ENCODE measurements around the gene SLC6A18.
A peak's percentile ranks its signal among the peaks of the same experiment; 100 is the strongest.
"Not testable (repeated sequence)": the region's sequence is repeated elsewhere in the genome, so short reads cannot be mapped to it uniquely, and the experiment has no call there.

SLC6A18 gene

GRCh38 chr5:1288439-1289335 lies 63.5 kb downstream of the SLC6A18 start:
- Histone ChIP-seq H2AFZ (ENCODE audit: low read depth, low read length, severe bottlenecking) (no peak overlapping the region), H4K20me1 (ENCODE audit: low read depth, low read length) (no peaks in the 10 kb centered on the region), H3K79me2 (ENCODE audit: insufficient read depth, low read length) (peaks cover 73% of the 10 kb centered on the region), H3K36me3 (ENCODE audit: low read length) (peaks cover 13% of the 10 kb centered on the region; the same call in 1 of the 2 replicates), H3K9ac (ENCODE audit: low read length) (no peak overlapping the region), H3K27ac (ENCODE audit: low read depth, low read length) (no peak overlapping the region), H3K4me2 (ENCODE audit: low read depth, low read length, poor library complexity, severe bottlenecking) (no peak overlapping the region), H3K4me3 (ENCODE audit: insufficient read depth, low read length, poor library complexity, severe bottlenecking) (no peak overlapping the region), H3F3A (ENCODE audit: insufficient read depth) (peaks cover 13% of the 10 kb centered on the region), H3K27me3 (ENCODE audit: low read length) (no peaks in the 10 kb centered on the region), H3K9me2 (replicated peaks; ENCODE audit: insufficient read depth, low read length) (no peaks in the 10 kb centered on the region), H3K9me3 (ENCODE audit: insufficient read depth, low read length) (no peaks in the 10 kb centered on the region)
- TF ChIP-seq CTCF (IDR thresholded peaks at IDR 0.05; ENCODE audit: insufficient read depth, low read length, poor library complexity, severe bottlenecking) (no peak), EZH2phosphoT487 (conservative IDR thresholded peaks at IDR 0.05; ENCODE audit: low read length) (no peak)

- H3K9ac ChIP-seq (ENCODE audit: low read length); H2AFZ ChIP-seq (ENCODE audit: low read depth, low read length, severe bottlenecking); H3K4me2 ChIP-seq (ENCODE audit: low read depth, low read length, poor library complexity, severe bottlenecking); H3K9me2 ChIP-seq (replicated peaks; ENCODE audit: insufficient read depth, low read length); H3K27me3 ChIP-seq (ENCODE audit: low read length); H3K4me3 ChIP-seq (ENCODE audit: insufficient read depth, low read length, poor library complexity, severe bottlenecking); H3K9me3 ChIP-seq (ENCODE audit: insufficient read depth, low read length); H3K27ac ChIP-seq (ENCODE audit: low read depth, low read length); H4K20me1 ChIP-seq (ENCODE audit: low read depth, low read length): not testable (repeated sequence)
- Histone ChIP-seq H3K79me2 (ENCODE audit: insufficient read depth, low read length) (peaks cover 74% of the 10 kb centered on the region), H3K36me3 (ENCODE audit: low read length) (peaks cover 13% of the 10 kb centered on the region; the same call in 1 of the 2 replicates), H3F3A (ENCODE audit: insufficient read depth) (peaks cover 13% of the 10 kb centered on the region)
Observed at GRCh38 chr5:1289559-1289958, 64.4 kb downstream of the SLC6A18 start.

- not testable (repeated sequence) for H3K4me3 ChIP-seq (ENCODE audit: insufficient read depth, low read length, poor library complexity, severe bottlenecking); H2AFZ ChIP-seq (ENCODE audit: low read depth, low read length, severe bottlenecking); H3K27me3 ChIP-seq (ENCODE audit: low read length); H3K4me2 ChIP-seq (ENCODE audit: low read depth, low read length, poor library complexity, severe bottlenecking); H3K27ac ChIP-seq (ENCODE audit: low read depth, low read length); H4K20me1 ChIP-seq (ENCODE audit: low read depth, low read length); H3K9ac ChIP-seq (ENCODE audit: low read length); H3K9me2 ChIP-seq (replicated peaks; ENCODE audit: insufficient read depth, low read length); H3K9me3 ChIP-seq (ENCODE audit: insufficient read depth, low read length)
- peaks cover 15% of the 10 kb centered on the region for H3F3A ChIP-seq (ENCODE audit: insufficient read depth)
- H3K79me2 ChIP-seq (ENCODE audit: insufficient read depth, low read length) = peaks cover 64% of the 10 kb centered on the region
- peaks cover 13% of the 10 kb centered on the region; the same call in 1 of the 2 replicates for H3K36me3 ChIP-seq (ENCODE audit: low read length)
Observed at GRCh38 chr5:1290956-1291355, 65.8 kb downstream of the SLC6A18 start.

- Histone ChIP-seq H3K27me3 (ENCODE audit: low read length) (no peaks in the 10 kb centered on the region), H3K9me3 (ENCODE audit: insufficient read depth, low read length) (no peaks in the 10 kb centered on the region), H2AFZ (ENCODE audit: low read depth, low read length, severe bottlenecking) (no peak overlapping the region), H3K9me2 (replicated peaks; ENCODE audit: insufficient read depth, low read length) (no peaks in the 10 kb centered on the region), H3F3A (ENCODE audit: insufficient read depth) (peaks cover 21% of the 10 kb centered on the region), H4K20me1 (ENCODE audit: low read depth, low read length) (no peaks in the 10 kb centered on the region), H3K36me3 (ENCODE audit: low read length) (peaks cover 17% of the 10 kb centered on the region; the same call in 1 of the 2 replicates), H3K79me2 (ENCODE audit: insufficient read depth, low read length) (peaks cover 57% of the 10 kb centered on the region), H3K27ac (ENCODE audit: low read depth, low read length) (peak overlapping the region; percentile 87), H3K4me2 (ENCODE audit: low read depth, low read length, poor library complexity, severe bottlenecking) (peak overlapping the region; percentile 67), H3K4me3 (ENCODE audit: insufficient read depth, low read length, poor library complexity, severe bottlenecking) (no peak overlapping the region), H3K9ac (ENCODE audit: low read length) (peak overlapping the region; percentile 40)
- TF ChIP-seq CTCF (IDR thresholded peaks at IDR 0.05; ENCODE audit: insufficient read depth, low read length, poor library complexity, severe bottlenecking) (no peak), EZH2phosphoT487 (conservative IDR thresholded peaks at IDR 0.05; ENCODE audit: low read length) (no peak)
Observed at GRCh38 chr5:1291611-1292080, 66.5 kb downstream of the SLC6A18 start.

All from SU-DHL-6 (cell line).